ENCODE results near the gene NFS1. TPM values are rescaled to one million over a fixed set of nuclear protein-coding genes. Genes with fewer than 3 reads are reported as not detected.

Gene NFS1
- total RNA-seq, 4 donors from 2014 or later = 21.1 to 45.5 (median 36.3) TPM

GRCh38 chr20:35731862-35732643, 32.9 kb upstream of the NFS1 start:
- Histone ChIP-seq H3K4me3 (replicated peaks in 1 of 3) (no peak overlapping the region), H3K36me3 (peaks cover 84 to 93% of the 10 kb centered on the region in 2 donors), H3K27ac (no peak overlapping the region), H3K9me3 (no peaks in the 10 kb centered on the region), H3K4me1 (peaks cover 0 to 19% of the 10 kb centered on the region in 2 donors), H3K27me3 (no peaks in the 10 kb centered on the region)
- TF ChIP-seq POLR2A (IDR thresholded peaks at IDR 0.05) (no peak), CTCF (IDR thresholded peaks at IDR 0.05) (no peak)
- DNase-seq = no peak
- WGBS, 2 donors = 90 to 91% methylated on average over 24 of the region's 24 CpGs
- intact Hi-C loops (cut with DNase I) = no loop called here

DNA sequence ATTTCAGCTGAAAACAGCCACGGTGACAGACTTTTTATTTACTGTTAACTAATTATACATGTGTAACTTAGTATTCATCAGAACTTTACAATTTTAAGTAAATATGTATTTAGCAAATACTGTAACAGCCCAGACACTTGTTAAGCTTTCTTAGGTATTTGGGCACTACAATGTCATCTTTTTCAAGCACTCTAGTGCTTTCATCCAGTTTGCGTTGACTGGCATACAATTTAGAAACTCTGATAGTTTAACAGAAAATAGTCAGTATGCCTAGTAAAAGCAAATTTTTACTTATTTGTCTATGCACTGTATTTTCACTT, 32.3 kb upstream of the NFS1 start:
- Histone ChIP-seq H3K4me1 (peaks cover 0 to 17% of the 10 kb centered on the region in 2 donors), H3K9me3 (no peaks in the 10 kb centered on the region), H3K36me3 (peaks cover 86 to 93% of the 10 kb centered on the region in 2 donors), H3K27ac (no peak overlapping the region), H3K4me3 (replicated peaks in 1 of 3) (no peak overlapping the region), H3K27me3 (no peaks in the 10 kb centered on the region)
- no peak for DNase-seq
- WGBS, 2 donors = 73 to 76% methylated on average over 2 of the region's 2 CpGs
- intact Hi-C loops (cut with DNase I) = no loop called here
- TF ChIP-seq POLR2A (IDR thresholded peaks at IDR 0.05) (no peak), CTCF (IDR thresholded peaks at IDR 0.05) (no peak)

- no peak for DNase-seq
- Histone ChIP-seq H3K27ac (no peak overlapping the region), H3K4me3 (replicated peaks in 1 of 3) (no peak overlapping the region), H3K4me1 (peaks cover 0 to 11% of the 10 kb centered on the region in 2 donors), H3K36me3 (peaks cover 92 to 95% of the 10 kb centered on the region in 2 donors), H3K9me3 (no peaks in the 10 kb centered on the region), H3K27me3 (no peaks in the 10 kb centered on the region)
- WGBS, 2 donors = 67 to 70% methylated on average over 4 of the region's 4 CpGs
- intact Hi-C loops (cut with DNase I) = no loop called here
- TF ChIP-seq CTCF (IDR thresholded peaks at IDR 0.05) = no peak
These were observed 31.7 kb upstream of the NFS1 start for GRCh38 chr20:35730583-35731468.

GRCh38 chr20:35729836-35730582, 30.9 kb upstream of the NFS1 start:
- no peak overlapping the region for H3K27ac ChIP-seq
- intact Hi-C loops (cut with DNase I) = no loop called here

More at GRCh38 chr20:35729836-35730582, 30.9 kb upstream of the NFS1 start:
- DNase-seq = no peak
- no peak for TF ChIP-seq CTCF (IDR thresholded peaks at IDR 0.05)
- TF ChIP-seq POLR2A (IDR thresholded peaks at IDR 0.05) = no peak
- Histone ChIP-seq H3K9me3 (no peaks in the 10 kb centered on the region), H3K36me3 (peaks cover 95 to 98% of the 10 kb centered on the region in 2 donors), H3K27me3 (no peaks in the 10 kb centered on the region), H3K4me1 (peaks cover 0 to 10% of the 10 kb centered on the region in 2 donors), H3K4me3 (replicated peaks in 1 of 3) (no peak overlapping the region)
- WGBS, 2 donors = 68 to 77% methylated on average over 2 of the region's 2 CpGs
